Activated CD4-positive, alpha-beta T cell treated with anti-CD3 and anti-CD28 coated beads for 24 hours (primary cell): ENCODE data around the gene RBM10.

Source experiments
- DNase-seq, 2 donors: peaks; one replicate each; pipeline ENCODE4 v3.0.0-alpha.2; 2020; ENCODE audit warnings: low read depth in 2 of 2

Gene RBM10

GRCh38 chrX:47233333-47234113, 88.5 kb downstream of the RBM10 start:
- peak; percentile 82 to 89 for DNase-seq

GRCh38 chrX:47234583-47234982, 89.6 kb downstream of the RBM10 start:
- DNase-seq: no peak

GRCh38 chrX:47235691-47236103, 90.7 kb downstream of the RBM10 start:
- DNase-seq: no peak
